Spleen (tissue), 11 donors: ENCODE results near the gene SMIM7. TPM values are rescaled to one million over a fixed set of nuclear protein-coding genes. Genes with fewer than 3 reads are reported as not detected.

Source experiments
- DNase-seq: peaks from one replicate; pipeline ENCODE4 v3.0.0-alpha.2; 2020
- H3K27ac ChIP-seq, 8 donors: fragments of 200-600 bp; sonication (generic) in 7 of 8; 1 replicate in 4 of 8; 2 replicates in 4 of 8; pipeline versions ENCODE4 v1.5.0 to v1.8.0; 2016 to 2021; ENCODE audit warnings: inconsistent platforms in 4 of 8, mild to moderate bottlenecking in 4 of 8, moderate library complexity in 1 of 8
- H3K27me3 ChIP-seq, 7 donors: fragments of 200-600 bp; sonication (generic) in 6 of 7; replicated peaks in 1 of 7; 1 replicate in 4 of 7; 2 replicates in 3 of 7; pipeline versions ENCODE4 v1.5.0 to v1.8.0; 2016 to 2021; ENCODE audit warnings: inconsistent platforms in 3 of 7, mild to moderate bottlenecking in 1 of 7
- H3K36me3 ChIP-seq, 6 donors: fragments of 200-600 bp; sonication (generic) in 5 of 6; 1 replicate in 4 of 6; 2 replicates in 2 of 6; pipeline versions ENCODE4 v1.5.0 to v1.8.0; 2016 to 2021; ENCODE audit warnings: inconsistent platforms in 2 of 6
- H3K4me1 ChIP-seq, 6 donors: fragments of 200-600 bp; sonication (generic) in 5 of 6; 1 replicate in 3 of 6; 2 replicates in 3 of 6; pipeline versions ENCODE4 v1.5.0 to v1.8.0; 2016 to 2021; ENCODE audit warnings: inconsistent platforms in 3 of 6
- H3K4me3 ChIP-seq, 8 donors: fragments of 200-600 bp; sonication (generic) in 7 of 8; 1 replicate in 4 of 8; 2 replicates in 4 of 8; pipeline versions ENCODE4 v1.5.0 to v1.8.0; 2016 to 2021; ENCODE audit warnings: inconsistent platforms in 4 of 8, mild to moderate bottlenecking in 4 of 8, moderate library complexity in 2 of 8
- H3K9me3 ChIP-seq, 8 donors: fragments of 200-600 bp; sonication (generic) in 7 of 8; 1 replicate in 4 of 8; 2 replicates in 4 of 8; pipeline versions ENCODE4 v1.5.0 to v1.8.0; 2016 to 2021; ENCODE audit warnings: inconsistent platforms in 4 of 8
- CTCF ChIP-seq, 11 experiments: fragments of 200-600 bp in 7 of 11; fragments of 450-650 bp in 4 of 11; sonication (generic) in 4 of 11; IDR thresholded peaks in 8 of 11; conservative IDR thresholded peaks in 3 of 11; 1 replicate in 7 of 11; 2 replicates in 4 of 11; pipeline versions ENCODE4 v1.4.0 to v1.8.0; 2016 to 2021; ENCODE audit warnings: antibody characterized with exemption in 11 of 11, inconsistent platforms in 4 of 11, mild to moderate bottlenecking in 1 of 11
- POLR2A ChIP-seq, 3 donors: fragments of 450-650 bp; IDR thresholded peaks; one replicate each; pipeline ENCODE4 v1.5.1; 2017; ENCODE audit warnings: antibody characterized with exemption in 3 of 3, mild to moderate bottlenecking in 1 of 3
- POLR2AphosphoS5 ChIP-seq, 3 donors: sonication (generic); formaldehyde crosslinking; IDR thresholded peaks; one replicate each; pipeline ENCODE4 v1.5.1; 2017; ENCODE audit warnings: antibody characterized with exemption in 3 of 3
- WGBS, 5 donors: extraction: QIAGEN DNeasy Blood & Tissue Kit in 3 of 5; methylation state at CpG; one replicate each; pipeline versions ENCODE4 v1.1.5 to v1.1.7; 2013 to 2018; 5-methylcytosine and 5-hydroxymethylcytosine counted together
- intact Hi-C: fragments of 100-400 bp; cut with DNase I; formaldehyde crosslinking; loops from one replicate; pipeline ENCODE4 v1.15.0; 2023; ENCODE audit warnings: low total_unique reads
- polyA plus RNA-seq, 3 donors: library from polyadenylated mRNA; stranded (reverse); fragments of 200-250 nt; gene quantifications; one replicate each; pipeline ENCODE4 v1.2.1, GENCODE V29; 2013
- total RNA-seq, 7 donors: library from RNA; depleted of rRNA in 3 of 7; stranded (reverse); fragments of >200 nt in 3 of 7; fragmentation: NEBNext Ultra II Directional in 4 of 7; extraction: Animal tissue kit (Norgen Biotek cat#: 25700) in 4 of 7; gene quantifications; one replicate each; pipeline versions ENCODE4 v1.1.0 to v1.2.1, GENCODE V29; 2016 to 2021
- donor health status: healthy with polysubstance abuse.
- donor health status: DM: no; HTN: no; CAD: no; lungs with moderate emphysema.
- donor health status: DM: no; HTN: no; CAD: no.
- donor health status: Bipolar disorder and iron deficiency.
- donor health status: healthy.
- donor health status: DM: no; HTN: no; CAD: no.
- donor health status: DM: yes; HTN: yes; CAD: no.

SMIM7 gene
- total and polyA plus RNA-seq, 10 donors: 57.3 to 95.4 (median 76.7) TPM

GRCh38 chr19:16657384-16657783 lies 2.6 kb downstream of the SMIM7 start:
- H3K27me3 ChIP-seq: no peaks in the 10 kb centered on the region
- 87 to 93% (median 88%) methylated on average over 5 of the region's 5 CpGs for WGBS, 5 donors
- intact Hi-C loops: no loop called here
- DNase-seq: no peak
- no peaks in the 10 kb centered on the region for H3K9me3 ChIP-seq
- H3K4me1 ChIP-seq: peaks cover 13 to 71% (median 38%) of the 10 kb centered on the region in 6 donors
- no peak overlapping the region for H3K27ac ChIP-seq
- TF ChIP-seq POLR2AphosphoS5 (IDR thresholded peaks at IDR 0.05): no peak
- no peak for TF ChIP-seq CTCF (IDR thresholded peaks at IDR 0.05 in 8 of 11, conservative IDR thresholded peaks at IDR 0.05 in 3 of 11)
- no peak for TF ChIP-seq POLR2A (IDR thresholded peaks at IDR 0.05)
- peaks cover 0 to 66% (median 61%) of the 10 kb centered on the region in 6 donors for H3K36me3 ChIP-seq
- H3K4me3 ChIP-seq: no peak overlapping the region

- TF ChIP-seq POLR2A (IDR thresholded peaks at IDR 0.05): no peak
- TF ChIP-seq CTCF (IDR thresholded peaks at IDR 0.05 in 8 of 11, conservative IDR thresholded peaks at IDR 0.05 in 3 of 11): no peak
- no peak for TF ChIP-seq POLR2AphosphoS5 (IDR thresholded peaks at IDR 0.05)
- H3K27me3 ChIP-seq: no peaks in the 10 kb centered on the region
- intact Hi-C loops: no loop called here
- H3K27ac ChIP-seq: no peak overlapping the region
- WGBS, 5 donors: 84 to 94% (median 90%) methylated on average over 11 of the region's 11 CpGs
- H3K4me1 ChIP-seq: peaks cover 10 to 65% (median 30%) of the 10 kb centered on the region in 6 donors
- DNase-seq: no peak
- no peak overlapping the region for H3K4me3 ChIP-seq
- no peaks in the 10 kb centered on the region for H3K9me3 ChIP-seq
- H3K36me3 ChIP-seq: peaks cover 2 to 83% (median 76%) of the 10 kb centered on the region in 6 donors
Measured at GRCh38 chr19:16655727-16656126, 4.2 kb downstream of the SMIM7 start.

GRCh38 chr19:16654627-16655026 lies 5.3 kb downstream of the SMIM7 start:
- Histone ChIP-seq H3K27ac (peak overlapping the region in 1 of 8 donors; percentile 13), H3K36me3 (peaks cover 2 to 94% (median 81%) of the 10 kb centered on the region in 6 donors), H3K27me3 (no peaks in the 10 kb centered on the region), H3K9me3 (no peaks in the 10 kb centered on the region), H3K4me1 (peaks cover 10 to 71% (median 32%) of the 10 kb centered on the region in 6 donors), H3K4me3 (no peak overlapping the region)
- TF ChIP-seq CTCF (IDR thresholded peaks at IDR 0.05 in 8 of 11, conservative IDR thresholded peaks at IDR 0.05 in 3 of 11): no peak
- TF ChIP-seq POLR2AphosphoS5 (IDR thresholded peaks at IDR 0.05): no peak
- no peak for TF ChIP-seq POLR2A (IDR thresholded peaks at IDR 0.05)
- WGBS, 5 donors: 89 to 98% (median 96%) methylated on average over 3 of the region's 3 CpGs
- no peak for DNase-seq
- intact Hi-C loops: no loop called here

- intact Hi-C loops: no loop called here
- Histone ChIP-seq H3K27me3 (no peaks in the 10 kb centered on the region), H3K4me1 (peaks cover 8 to 71% (median 30%) of the 10 kb centered on the region in 6 donors), H3K9me3 (no peaks in the 10 kb centered on the region), H3K4me3 (no peak overlapping the region), H3K36me3 (peaks cover 2 to 99% (median 82%) of the 10 kb centered on the region in 6 donors), H3K27ac (no peak overlapping the region)
- TF ChIP-seq CTCF (IDR thresholded peaks at IDR 0.05 in 8 of 11, conservative IDR thresholded peaks at IDR 0.05 in 3 of 11) (no peak), POLR2AphosphoS5 (IDR thresholded peaks at IDR 0.05) (no peak), POLR2A (IDR thresholded peaks at IDR 0.05) (no peak)
- WGBS, 5 donors: 92 to 98% (median 96%) methylated on average over 3 of the region's 3 CpGs
- no peak for DNase-seq
Measured at GRCh38 chr19:16654140-16654539, 5.8 kb downstream of the SMIM7 start.
